DND-41 (cell line): Measurements from ENCODE around the gene PRAC2.

Experiments used
- CTCF ChIP-seq: IDR thresholded peaks from 2 replicates; pipeline ENCODE4 v1.5.1; 2012; ENCODE audit warnings: borderline replicate concordance, low read length, moderate library complexity, mild to moderate bottlenecking; ENCODE audit not compliant: poor library complexity, severe bottlenecking; ENCODE audit errors: extremely low read depth
- EZH2 ChIP-seq: IDR thresholded peaks from 3 replicates; pipeline ENCODE4 v1.6.1; 2012; ENCODE audit warnings: borderline replicate concordance, low read depth, mild to moderate bottlenecking, moderate library complexity, low read length, inconsistent platforms; ENCODE audit not compliant: severe bottlenecking

GRCh38 chr17:48701864-48702532 is 21.0 kb upstream of the PRAC2 start:
- TF ChIP-seq EZH2 (no peak), CTCF (no peak)
